Inferior parietal cortex (tissue), 1 donor: ENCODE measurements around the gene TLX2.
"Not testable (repeated sequence)": the region's sequence is repeated elsewhere in the genome, so short reads cannot be mapped to it uniquely, and the experiment has no call there.

Experiments used
- DNase-seq: peaks from one replicate; pipeline ENCODE4 v3.0.0-alpha.2; 2016; ENCODE audit errors: extremely low spot score

The TLX2 gene

DNA sequence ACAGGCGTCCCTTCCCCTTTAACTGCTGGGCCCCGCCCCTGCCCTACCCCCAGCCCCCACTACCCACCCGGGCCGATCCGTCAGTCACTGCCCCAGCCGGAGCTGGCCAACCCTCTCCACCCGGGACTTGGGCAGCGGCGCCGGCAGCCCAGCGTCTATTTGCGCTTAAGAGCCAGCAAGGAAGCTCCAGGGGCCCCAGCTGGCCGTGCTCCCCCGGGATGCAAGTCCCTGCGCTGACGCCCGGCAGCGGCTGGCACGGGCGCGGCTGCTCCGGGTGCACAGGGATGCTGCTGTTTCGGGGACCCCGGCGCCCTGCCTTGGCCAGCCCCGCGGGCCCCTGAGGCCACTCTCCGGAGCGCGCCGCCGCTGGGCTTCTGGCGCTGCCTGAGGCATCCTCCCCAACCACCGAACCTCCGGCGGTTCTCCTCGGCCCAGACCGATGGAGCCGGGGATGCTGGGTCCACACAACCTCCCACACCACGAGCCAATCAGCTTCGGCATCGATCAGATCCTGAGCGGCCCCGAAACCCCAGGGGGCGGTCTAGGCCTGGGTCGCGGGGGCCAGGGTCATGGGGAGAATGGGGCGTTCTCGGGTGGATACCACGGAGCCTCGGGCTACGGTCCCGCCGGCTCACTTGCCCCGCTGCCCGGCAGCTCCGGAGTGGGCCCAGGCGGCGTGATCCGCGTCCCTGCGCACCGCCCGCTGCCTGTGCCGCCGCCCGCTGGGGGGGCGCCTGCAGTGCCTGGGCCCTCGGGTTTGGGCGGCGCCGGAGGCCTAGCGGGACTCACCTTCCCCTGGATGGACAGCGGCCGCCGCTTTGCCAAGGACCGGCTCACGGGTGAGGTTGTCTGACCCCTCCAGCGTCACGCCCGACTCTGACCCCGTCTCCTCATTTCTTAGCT, at the start of gene TLX2:
TLX2 (plus strand) TSS at position 83 of the 903 bp plus-strand sequence; CDS start at position 440, 357 bp downstream.
- no peak for DNase-seq

DNA sequence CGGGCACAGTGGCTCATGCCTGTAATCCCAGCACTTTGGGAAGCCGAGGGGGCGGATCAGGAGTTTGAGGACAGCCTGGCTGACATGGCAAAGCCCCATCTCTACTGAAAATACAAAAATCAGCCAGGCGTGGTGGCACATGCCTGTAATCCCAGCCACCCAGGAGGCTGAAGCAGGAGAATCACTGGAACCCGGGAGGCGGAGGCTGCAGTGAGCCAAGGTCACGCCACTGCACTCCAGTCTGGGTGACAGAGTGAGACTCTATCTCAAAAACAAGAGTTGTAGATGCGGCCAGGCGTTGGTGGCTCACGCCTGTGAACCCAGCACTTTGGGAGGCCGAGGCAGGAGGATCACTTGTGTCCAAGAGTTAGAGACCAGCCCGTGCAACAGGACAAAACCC, 43.5 kb upstream of the TLX2 start:
- not testable (repeated sequence) for DNase-seq

DNA sequence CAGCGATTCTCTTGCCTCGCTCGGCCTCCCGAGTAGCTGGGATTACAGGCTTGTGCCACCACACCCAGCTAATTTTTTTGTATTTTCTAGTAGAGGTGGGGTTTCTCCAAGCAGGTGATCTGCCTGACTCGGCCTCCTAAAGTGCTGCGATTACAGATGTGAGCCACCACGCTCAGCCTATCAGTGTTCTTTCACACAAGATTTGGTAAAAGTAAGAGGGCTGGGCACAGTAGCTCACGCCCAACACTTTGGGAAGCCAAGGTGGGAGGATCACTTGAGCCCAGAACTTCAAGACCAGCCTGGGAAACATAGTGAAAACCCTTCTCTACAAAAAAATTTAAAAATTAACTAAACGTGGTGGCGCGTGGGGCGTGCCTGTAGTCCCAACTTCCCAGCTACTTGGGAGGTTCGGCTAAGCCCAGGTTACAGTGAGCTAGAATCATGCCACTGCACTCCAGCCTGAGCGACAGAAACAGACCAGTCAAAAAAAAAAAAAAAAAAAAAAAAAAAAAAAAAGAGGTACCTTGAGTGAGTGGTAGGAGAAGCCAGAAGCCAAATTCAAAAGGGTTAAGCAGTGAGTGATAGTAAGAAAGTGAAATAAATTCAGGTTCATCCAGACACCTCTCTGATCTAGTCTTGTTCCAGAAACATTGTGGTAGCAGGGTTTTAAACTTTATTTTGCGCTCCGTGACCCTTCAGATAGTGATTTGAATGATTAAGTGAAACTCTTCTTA, 42.8 kb upstream of the TLX2 start:
- DNase-seq, result no peak

DNA sequence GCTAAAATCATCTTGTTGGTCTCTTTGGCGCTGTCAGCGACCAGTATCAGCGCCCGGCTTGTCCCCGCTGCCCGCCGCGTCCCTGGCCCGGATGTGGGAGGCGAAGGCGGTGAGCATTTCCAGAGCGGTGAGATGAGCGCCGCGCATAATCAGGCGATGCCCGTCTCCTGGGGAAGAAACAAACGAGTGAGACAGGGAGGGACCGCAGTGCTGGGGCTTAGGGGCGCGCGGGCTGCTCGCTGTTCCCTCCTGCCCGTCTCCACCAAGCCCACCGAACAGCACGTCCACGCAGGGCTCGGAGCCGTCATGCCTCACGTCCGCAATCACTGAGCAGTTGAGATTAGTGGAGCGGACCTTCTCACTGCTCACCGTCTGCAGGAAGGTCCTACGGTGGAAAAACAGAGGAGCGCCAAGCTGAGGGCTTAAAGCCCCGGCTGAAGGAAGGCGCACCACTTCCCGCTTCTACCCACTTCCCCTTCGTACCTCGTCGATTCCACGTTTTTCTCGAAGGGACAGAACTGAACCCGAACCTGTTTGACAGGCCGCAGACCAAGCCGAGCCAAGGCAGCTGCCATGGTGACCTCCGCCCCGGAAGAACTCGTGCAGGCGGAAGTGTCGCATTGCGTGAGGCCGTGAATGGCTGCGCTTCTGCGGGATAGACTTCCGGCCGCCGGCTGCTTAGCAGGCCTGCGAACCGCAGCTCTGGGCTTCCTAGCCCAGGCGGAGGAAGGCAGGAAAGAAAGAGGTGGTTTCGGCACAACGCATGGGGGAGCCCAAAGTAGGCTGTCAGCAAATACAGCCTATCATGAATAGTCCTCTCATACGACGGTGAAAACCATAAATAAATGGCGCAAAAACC, 41.9 kb upstream of the TLX2 start, which contains the start of gene MRPL53:
MRPL53 (minus strand) TSS at position 595 of the 859 bp plus-strand sequence; CDS start at position 575, 20 bp downstream.
- peak; percentile 97 for DNase-seq

DNA sequence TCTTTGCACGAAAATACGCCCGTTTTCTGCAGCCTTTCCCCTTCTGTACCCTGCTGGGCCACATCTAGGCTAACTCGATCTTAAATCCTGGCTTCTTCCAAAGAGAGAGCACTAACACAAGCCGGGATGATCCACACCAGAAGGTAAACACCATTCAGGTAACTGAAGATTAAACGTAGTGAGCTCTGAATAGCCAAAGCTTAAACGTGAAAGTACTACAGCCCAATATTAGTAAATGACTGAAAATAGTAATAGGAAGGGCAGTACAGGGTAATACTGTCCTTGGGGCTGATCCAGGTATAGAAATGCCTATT, 41.3 kb upstream of the TLX2 start:
- no peak for DNase-seq

DNA sequence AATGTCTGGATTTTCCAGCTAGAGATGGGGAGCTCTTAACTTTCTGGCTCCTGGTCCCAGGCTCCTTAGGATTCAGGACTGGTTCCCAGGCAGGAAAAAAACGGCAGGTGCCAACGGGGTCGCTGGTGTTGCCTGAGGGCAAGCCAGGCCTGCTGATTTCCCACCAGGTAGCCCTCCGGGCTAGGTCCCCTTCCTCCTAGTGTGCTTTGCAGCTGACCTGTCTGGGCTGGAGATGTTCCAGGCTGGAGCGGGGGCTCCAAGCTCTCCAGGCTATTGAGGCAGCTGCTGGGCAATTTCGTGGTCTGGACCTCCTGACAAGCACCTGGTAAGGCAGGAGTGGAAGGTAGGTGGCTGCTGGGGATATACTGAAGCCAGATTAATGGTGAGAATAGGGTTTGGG, 39.8 kb upstream of the TLX2 start:
- no peak for DNase-seq

DNA sequence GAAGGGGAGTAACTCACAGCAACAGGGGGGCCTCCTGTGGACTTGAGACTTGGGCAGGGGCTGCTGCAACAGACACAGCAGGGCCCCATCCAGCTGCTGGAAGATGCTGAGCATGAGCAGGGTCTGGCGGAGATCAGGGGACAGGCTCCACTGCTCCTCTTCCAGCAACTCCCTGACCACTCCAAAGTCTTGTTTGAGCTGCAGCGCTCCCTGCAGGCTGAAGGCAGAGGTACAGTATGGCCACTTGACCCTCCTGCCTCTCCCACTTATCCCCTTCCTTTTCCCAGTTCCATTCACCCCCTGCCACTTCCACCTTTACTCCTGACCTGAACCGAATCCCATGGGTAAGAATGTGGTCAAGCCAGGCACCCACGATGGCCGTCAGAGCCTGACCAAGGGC, 39.4 kb upstream of the TLX2 start:
- no peak for DNase-seq

DNA sequence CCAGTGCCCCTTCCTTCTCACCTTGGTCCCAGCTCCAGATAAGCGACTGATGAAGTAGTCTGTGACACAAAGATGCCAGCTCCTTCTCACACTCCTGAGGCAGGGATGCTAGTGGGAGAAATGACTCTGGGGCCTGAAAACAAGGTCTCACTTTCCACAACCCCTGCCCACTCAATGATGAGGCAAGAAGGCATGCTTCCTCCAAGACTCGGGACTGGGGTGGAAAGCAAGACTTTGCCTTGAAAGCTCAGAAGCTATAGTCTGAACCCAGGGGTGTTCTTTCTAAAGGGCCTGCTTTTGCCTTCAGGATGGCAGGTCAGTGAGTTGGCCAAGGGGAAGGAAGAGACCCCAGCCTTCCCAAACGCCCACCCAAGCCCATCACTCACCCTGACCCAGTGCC, 32.8 kb upstream of the TLX2 start:
- DNase-seq, result no peak

DNA sequence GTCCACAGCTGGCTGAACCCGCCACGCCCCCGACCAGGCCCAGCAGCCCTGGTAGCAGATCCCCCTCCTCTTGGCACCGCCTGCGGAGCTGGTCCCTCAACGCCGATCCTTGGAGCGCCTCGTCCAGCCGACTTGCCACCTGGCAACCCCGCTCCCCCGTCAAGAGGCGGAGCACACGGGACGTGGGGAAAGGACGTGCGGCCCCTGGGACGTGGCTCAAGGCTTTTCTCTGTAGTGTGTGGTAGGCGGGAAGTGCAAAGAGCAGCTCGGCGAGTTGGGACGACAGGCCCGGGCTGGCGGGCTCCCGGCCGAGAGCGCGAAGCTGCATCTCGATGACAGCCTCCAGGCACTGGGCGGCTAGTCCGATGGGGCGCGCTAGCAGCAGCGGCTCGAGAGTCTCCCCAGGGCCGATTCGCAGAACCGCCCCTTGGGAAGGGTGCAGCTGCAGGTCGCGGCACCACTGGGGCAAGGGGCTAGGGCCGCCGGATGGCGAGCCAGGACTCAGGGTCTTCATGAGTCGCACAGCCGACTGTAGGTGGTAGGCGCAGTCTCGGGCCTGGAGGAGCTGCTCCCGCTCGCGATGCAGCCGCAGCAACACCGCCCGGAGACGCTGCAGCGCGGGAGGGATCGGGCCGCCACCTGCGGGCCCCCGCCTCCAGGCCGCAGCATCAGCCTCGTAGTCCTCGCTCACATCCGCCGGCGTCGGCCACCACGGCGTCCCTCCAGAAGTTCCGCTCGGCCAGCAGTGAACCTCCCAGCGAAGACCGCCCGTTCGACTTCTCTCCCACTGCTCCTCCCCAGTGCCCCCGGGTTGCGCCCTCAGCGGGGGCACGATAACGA, 32.1 kb upstream of the TLX2 start:
- DNase-seq, result no peak

DNA sequence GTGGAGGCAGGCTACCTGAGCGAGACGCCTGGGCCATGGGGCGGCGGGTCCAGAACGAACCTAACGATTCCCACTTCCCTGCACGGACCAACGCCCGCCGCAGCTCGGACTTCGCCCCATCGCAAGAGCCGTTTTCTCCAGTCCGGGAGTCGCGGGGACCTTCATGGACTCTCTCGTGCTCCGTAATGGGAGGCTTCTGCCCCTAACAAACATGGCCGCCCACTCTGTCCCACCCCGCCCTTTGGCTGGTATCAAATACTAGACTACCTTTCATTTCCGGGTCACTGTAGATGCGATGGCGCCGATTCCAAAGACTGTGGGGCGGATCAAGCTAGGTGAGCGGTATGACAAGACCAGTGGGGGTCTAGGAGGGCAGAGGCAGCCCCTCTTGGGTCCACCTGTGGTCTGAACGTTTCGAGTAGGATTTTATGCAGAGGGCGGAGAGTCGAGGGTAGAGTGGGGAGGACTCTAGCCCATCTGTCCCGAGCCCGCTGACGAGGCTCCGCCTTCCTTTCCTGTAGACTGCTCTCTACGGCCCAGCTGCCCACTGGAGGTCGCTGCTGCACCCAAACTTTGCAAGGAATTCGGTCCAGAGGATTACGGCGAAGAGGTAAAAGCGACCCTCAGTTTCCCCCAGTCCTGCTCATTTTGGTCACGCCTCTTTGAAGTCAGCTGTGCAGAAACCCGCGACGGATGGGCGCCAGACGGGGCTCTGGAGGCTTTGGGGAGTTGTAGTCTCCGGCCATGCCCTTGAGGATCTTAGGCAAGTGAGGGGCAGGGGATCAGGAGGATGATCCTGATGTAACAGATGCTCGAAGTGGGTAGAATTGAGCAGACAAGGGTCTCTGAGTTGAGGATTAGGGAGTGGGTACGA, 31.2 kb upstream of the TLX2 start, which contains the start of the genes CCDC142 and TTC31:
CCDC142 (minus strand) TSS at position 198 of the 874 bp plus-strand sequence; CDS start at position 37, 161 bp downstream.
TTC31 (plus strand) TSS at position 281 of the 874 bp plus-strand sequence; CDS start at position 296, 15 bp downstream.
- peak; percentile 96 for DNase-seq

DNA sequence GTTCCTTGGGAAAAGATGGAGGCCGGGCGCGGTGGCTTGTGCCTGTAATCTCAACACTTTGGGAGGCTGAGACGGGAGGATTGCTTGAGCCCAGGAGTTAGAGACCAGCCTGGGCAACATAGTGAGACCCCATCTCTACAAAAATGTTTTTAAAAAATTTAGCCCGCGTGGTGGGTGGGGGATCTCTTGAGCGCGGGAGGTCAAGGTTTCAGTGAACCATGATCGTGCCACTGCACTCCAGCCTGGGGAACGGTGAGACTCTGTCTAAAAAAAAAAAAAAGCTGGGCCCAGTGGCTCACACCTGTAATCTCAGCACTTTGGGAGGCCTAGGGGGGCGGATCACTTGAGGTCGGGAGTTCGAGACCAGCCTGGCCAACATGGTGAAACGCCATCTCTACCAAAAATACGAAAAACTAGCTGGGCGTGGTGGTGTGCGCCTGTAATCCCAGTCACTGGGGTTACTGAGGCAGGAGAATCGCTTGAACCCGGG, 30.5 kb upstream of the TLX2 start:
- DNase-seq, result not testable (repeated sequence)

DNA sequence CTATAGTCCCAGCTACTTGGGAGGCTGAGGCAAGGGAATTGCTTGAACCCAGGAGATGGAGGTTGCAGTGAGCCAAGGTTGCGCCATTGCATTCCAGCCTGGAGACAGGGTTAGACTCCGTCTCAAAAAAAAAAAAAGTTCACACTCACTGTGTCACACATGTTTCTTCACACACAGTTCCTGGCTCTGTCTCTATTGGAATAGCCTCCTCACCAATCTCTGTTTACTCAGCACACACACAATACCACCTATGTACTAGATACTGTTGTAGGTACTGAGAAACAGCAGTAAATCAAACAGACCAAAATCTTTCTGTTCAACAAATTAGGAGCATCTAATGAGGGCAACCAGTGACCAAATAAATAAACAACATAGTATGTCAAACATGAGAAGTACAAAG, 28.1 kb upstream of the TLX2 start:
- DNase-seq, result no peak

DNA sequence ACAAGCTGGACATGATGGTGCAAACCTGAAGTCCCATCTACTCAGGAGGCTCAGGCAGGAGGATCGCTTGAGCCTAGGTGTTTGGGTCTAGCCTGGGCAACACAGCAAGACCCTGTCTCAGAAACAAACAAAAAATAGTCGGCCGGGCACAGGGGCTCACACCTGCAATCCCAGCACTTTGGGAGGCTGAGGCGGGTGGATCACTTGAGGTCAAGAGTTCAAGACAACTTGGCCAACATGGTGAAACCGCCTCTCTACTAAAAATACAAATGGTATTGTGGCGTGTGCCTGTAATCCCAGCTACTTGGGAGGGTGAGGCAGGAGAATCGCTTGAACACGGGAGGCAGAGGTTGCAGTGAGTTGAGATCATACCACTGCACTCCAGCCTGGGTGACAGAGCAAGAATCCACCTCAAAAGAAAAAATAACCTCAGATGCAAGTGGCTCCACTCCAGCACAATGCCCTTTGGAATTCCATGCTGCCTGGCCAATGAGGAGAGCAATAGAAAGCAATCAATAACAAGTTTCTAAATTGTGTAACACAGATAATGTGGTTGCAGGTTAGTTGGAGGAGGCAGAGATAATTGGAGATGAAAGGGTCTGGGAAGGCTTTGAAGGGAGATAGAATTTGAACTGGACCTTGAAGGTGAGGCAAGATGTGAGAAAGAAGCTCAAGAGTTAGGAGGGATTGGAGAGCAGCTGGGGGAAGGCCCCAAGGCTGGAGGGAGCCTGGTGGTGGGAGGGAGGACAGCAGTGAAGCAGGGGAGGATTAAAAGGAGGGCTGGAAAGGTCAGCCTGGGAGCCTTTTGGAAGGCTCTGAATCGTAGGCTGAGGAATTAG, 25.4 kb upstream of the TLX2 start:
- DNase-seq, result no peak

DNA sequence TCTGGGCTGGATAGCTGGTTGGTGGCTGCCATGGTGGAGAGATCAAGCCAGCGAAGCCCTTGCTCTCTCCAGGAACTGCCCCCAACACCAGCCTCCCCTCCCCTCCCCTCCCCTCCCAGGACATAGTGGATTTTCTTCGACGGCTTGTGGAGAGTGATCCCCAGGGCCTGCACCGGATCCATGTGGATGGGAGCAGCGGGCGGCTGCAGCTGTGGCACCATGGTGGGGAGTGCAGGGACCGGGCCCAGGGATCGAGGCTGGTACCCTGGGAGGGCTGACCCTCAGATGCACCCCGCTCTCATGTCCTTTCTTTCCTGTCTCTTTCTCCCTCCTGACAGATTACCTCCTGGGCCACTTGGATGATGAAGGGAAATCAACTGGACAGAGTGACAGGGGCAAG, 24.3 kb upstream of the TLX2 start:
- no peak for DNase-seq

DNA sequence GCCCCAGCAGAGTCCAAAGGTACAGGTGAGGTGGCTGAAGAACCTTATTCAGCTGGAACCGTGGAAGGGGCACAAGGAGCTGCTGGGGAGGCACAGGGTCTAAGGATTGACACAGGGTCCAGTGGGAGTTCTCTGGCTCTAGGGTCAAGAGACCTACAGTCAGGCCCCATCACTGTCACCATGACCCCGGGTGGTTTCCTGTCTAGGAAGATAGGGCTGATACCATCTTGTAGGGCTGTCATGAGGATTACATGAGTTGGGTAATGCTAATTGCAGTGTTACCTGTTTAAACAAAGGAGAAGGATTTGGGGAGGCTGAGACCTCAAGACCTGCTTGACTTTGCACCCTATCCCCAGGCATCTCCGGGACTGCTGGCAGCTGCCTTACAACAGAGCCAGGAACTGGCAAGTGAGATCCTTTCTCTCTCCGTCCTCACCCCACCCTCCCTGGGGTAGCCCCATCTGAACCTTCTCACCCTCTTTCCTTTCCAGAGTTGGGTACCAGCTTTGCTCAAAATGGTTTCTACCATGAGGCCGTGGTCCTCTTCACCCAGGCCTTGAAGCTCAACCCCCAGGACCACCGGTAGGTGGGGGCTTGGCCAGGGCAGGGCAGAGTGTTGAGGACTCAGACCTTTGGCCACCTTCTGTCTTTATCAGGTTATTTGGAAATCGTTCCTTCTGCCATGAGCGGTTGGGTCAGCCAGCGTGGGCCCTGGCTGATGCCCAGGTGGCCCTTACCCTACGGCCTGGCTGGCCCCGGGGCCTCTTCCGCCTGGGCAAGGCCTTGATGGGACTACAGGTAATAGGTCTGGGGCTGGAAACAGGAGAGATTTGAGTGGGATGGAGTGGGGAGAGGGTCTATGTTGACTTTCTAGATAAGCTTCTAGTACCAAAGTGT, 22.4 kb upstream of the TLX2 start:
- no peak for DNase-seq

DNA sequence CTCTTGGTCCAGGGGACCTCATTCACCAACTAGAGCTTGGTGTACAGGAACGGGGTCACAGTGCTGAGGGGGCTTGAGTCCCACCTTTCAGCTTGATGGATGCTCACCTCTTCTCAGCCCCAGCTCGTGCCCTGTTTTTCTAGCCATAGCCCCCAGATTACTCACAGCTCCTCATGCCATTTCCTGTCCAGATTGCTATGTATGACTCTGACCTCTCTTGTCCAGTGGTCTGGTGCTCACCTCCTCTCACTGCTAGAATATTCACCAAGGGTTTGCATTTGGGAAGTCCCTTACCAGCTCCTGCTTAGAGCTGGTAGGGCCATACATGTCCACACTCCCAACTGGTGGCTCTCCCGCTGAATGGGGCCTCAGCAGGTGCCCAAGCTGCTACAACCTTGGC, 20.7 kb upstream of the TLX2 start:
- DNase-seq, result no peak

DNA sequence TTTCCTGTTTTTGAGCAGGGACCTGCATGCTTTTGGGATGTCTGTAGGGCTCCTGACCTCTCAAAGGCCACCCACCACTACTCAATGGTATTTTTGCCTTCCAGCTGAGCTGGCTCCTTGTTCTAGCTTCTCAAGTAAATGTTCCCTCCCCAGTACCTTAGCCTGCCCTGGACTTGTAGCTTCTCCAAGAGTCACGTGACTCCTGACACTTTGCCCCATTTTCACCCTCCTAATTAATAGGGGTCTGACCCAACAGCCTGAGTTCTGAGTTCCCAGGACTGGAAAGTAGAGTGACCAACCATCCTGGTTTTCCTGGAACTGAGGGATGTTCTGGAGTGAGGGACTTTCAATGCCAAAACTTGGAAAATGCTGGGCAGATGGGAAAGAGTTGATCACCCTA, 18.8 kb upstream of the TLX2 start:
- no peak for DNase-seq
